A549 (cell line): Measurements from ENCODE around the gene POLR3C. TPM values are rescaled to one million over a fixed set of nuclear protein-coding genes. Genes with fewer than 3 reads are reported as not detected.

Experiments
- ATAC-seq, 2 experiments: fragments of 200-7000 bp in 1 of 2; fragments of >200 bp in 1 of 2; cut with Nextera tagmentation in 1 of 2; cut with Tn5 transposase in 1 of 2; 3 replicates each; pipeline versions ENCODE4 v1.8.0 to v1.9.1; 2018 to 2020; ENCODE audit warnings: mild to moderate bottlenecking in 1 of 2, moderate library complexity in 1 of 2
- CTCF ChIA-PET: fragments of 300-600 bp; sonication (Branson Sonifier 250); formaldehyde crosslinking; extraction: SDS; loops from one replicate; lab custom pipeline; 2021; ENCODE audit warnings: antibody characterized with exemption, inconsistent platforms; lab: Yijun Ruan, JAX
- POLR2A ChIA-PET: fragments of 350-600 bp; formaldehyde crosslinking; extraction: SDS; loops from one replicate; lab custom pipeline; 2021; ENCODE audit warnings: antibody characterized with exemption, inconsistent platforms; lab: Yijun Ruan, JAX
- DNase-seq, 2 experiments: peaks; one replicate each; pipeline versions ENCODE4 v3.0.0 to v3.0.0-alpha.2; 2011 to 2016; ENCODE audit warnings: low read depth in 1 of 2, low spot score in 1 of 2
- FAIRE-seq: peaks from 2 replicates; lab custom pipeline; 2011; peaks lifted over from hg19 to GRCh38; lab: Jason Lieb, UNC
- H3K27ac ChIP-seq, 2 experiments: fragments of >200 bp; sonication (Bioruptor Twin); formaldehyde crosslinking; 3 replicates each; pipeline ENCODE4 v1.5.1; 2016 to 2017
- H3K4me1 ChIP-seq: fragments of >200 bp; sonication (Bioruptor Twin); formaldehyde crosslinking; 3 replicates; pipeline ENCODE4 v1.6.1; 2016
- H3K4me2 ChIP-seq: fragments of >200 bp; sonication (Bioruptor Twin); formaldehyde crosslinking; 3 replicates; pipeline ENCODE4 v1.6.1; 2016
- H3K4me3 ChIP-seq: fragments of >200 bp; sonication (Bioruptor Twin); formaldehyde crosslinking; 3 replicates; pipeline ENCODE4 v1.5.1; 2016
- H3K9me3 ChIP-seq: fragments of >200 bp; sonication (Bioruptor Twin); formaldehyde crosslinking; 3 replicates; pipeline ENCODE4 v1.6.1; 2016
- CBX2 ChIP-seq: fragments of 200-600 bp; sonication (generic); IDR thresholded peaks from 2 replicates; pipeline ENCODE4 v1.6.1; 2016; ENCODE audit warnings: low read depth, mild to moderate bottlenecking, borderline replicate concordance
- CEBPB ChIP-seq, 2 experiments: fragments of >200 bp in 1 of 2; sonication (Bioruptor Twin) in 1 of 2; formaldehyde crosslinking in 1 of 2; IDR thresholded peaks; 2 replicates each; pipeline ENCODE4 v1.6.1; 2012 to 2016
- CHD4 ChIP-seq: fragments of 200-600 bp; sonication (generic); IDR thresholded peaks from 2 replicates; pipeline ENCODE4 v1.6.1; 2016; ENCODE audit warnings: antibody characterized with exemption, mild to moderate bottlenecking, borderline replicate concordance
- EHF ChIP-seq: fragments of 250-450 bp; sonication (Bioruptor Pico); IDR thresholded peaks from 2 replicates; pipeline ENCODE4 v1.5.0; 2020; ENCODE audit warnings: mild to moderate bottlenecking
- EHMT2 ChIP-seq: fragments of 200-600 bp; sonication (generic); IDR thresholded peaks from 2 replicates; pipeline ENCODE4 v1.6.1; 2016; ENCODE audit warnings: antibody characterized with exemption, low read depth, mild to moderate bottlenecking, moderate library complexity
- ESRRA ChIP-seq: fragments of 150-350 bp; IDR thresholded peaks from 2 replicates; pipeline ENCODE4 v1.6.1; 2014; ENCODE audit warnings: mild to moderate bottlenecking, low read length, borderline replicate concordance
- FOSL2 ChIP-seq, 2 experiments: fragments of 450-650 bp in 1 of 2; fragments of >200 bp in 1 of 2; sonication (Bioruptor Twin) in 1 of 2; formaldehyde crosslinking; IDR thresholded peaks; 2 replicates each; pipeline versions ENCODE4 v1.5.0 to v1.6.1; 2016 to 2020; ENCODE audit warnings: mild to moderate bottlenecking in 1 of 2, moderate library complexity in 1 of 2
- FOXS1 ChIP-seq: fragments of 250-450 bp; sonication (Bioruptor Pico); IDR thresholded peaks from 2 replicates; pipeline ENCODE4 v1.5.0; 2020; ENCODE audit warnings: mild to moderate bottlenecking, moderate library complexity
- GATA3 ChIP-seq: IDR thresholded peaks from 2 replicates; pipeline ENCODE4 v1.6.1; 2012; ENCODE audit warnings: borderline replicate concordance
- HES2 ChIP-seq: fragments of >200 bp; sonication (Bioruptor Twin); formaldehyde crosslinking; IDR thresholded peaks from 2 replicates; pipeline ENCODE4 v1.6.1; 2016
- HOXA7 ChIP-seq: fragments of 250-450 bp; sonication (Bioruptor Pico); IDR thresholded peaks from 2 replicates; pipeline ENCODE4 v1.5.0; 2020; ENCODE audit warnings: mild to moderate bottlenecking, moderate library complexity
- HOXB5 ChIP-seq: fragments of 250-450 bp; sonication (Bioruptor Pico); IDR thresholded peaks from 2 replicates; pipeline ENCODE4 v1.5.0; 2020; ENCODE audit warnings: mild to moderate bottlenecking, moderate library complexity
- JUN ChIP-seq, 2 experiments: fragments of >200 bp; sonication (Bioruptor Twin); formaldehyde crosslinking; IDR thresholded peaks; 2 replicates in 1 of 2; 3 replicates in 1 of 2; pipeline ENCODE4 v1.6.1; 2016 to 2017
- JUNB ChIP-seq: fragments of >200 bp; sonication (Bioruptor Twin); formaldehyde crosslinking; IDR thresholded peaks from 2 replicates; pipeline ENCODE4 v1.6.1; 2016
- MAZ ChIP-seq: fragments of 150-350 bp; IDR thresholded peaks from 2 replicates; pipeline ENCODE4 v1.6.1; 2014; ENCODE audit warnings: antibody characterized with exemption, low read depth, low read length, borderline replicate concordance
- NFE2L2 ChIP-seq: fragments of 150-350 bp; conservative IDR thresholded peaks from 2 replicates; pipeline ENCODE4 v1.6.1; 2014; ENCODE audit warnings: low read length
- NR3C1 ChIP-seq: fragments of >200 bp; sonication (Bioruptor Twin); formaldehyde crosslinking; IDR thresholded peaks from 3 replicates; pipeline ENCODE4 v1.6.1; 2017
- PHF8 ChIP-seq: fragments of 200-600 bp; sonication (generic); IDR thresholded peaks from 2 replicates; pipeline ENCODE4 v1.6.1; 2016; ENCODE audit warnings: low read depth, mild to moderate bottlenecking, antibody characterized with exemption, moderate library complexity, borderline replicate concordance
- POLR2AphosphoS2 ChIP-seq: conservative IDR thresholded peaks from 2 replicates; pipeline ENCODE4 v1.6.1; 2012; ENCODE audit warnings: low read length, improper control_type of control experiment, inconsistent platforms
- RFX5 ChIP-seq: fragments of 450-650 bp; IDR thresholded peaks from 2 replicates; pipeline ENCODE4 v1.7.1; 2014; ENCODE audit warnings: antibody characterized with exemption, mild to moderate bottlenecking, moderate library complexity
- RNF2 ChIP-seq: fragments of 200-600 bp; sonication (generic); IDR thresholded peaks from 2 replicates; pipeline ENCODE4 v1.6.1; 2016; ENCODE audit warnings: low read depth, mild to moderate bottlenecking, antibody characterized with exemption, moderate library complexity, borderline replicate concordance
- ZC3H11A ChIP-seq: fragments of 450-650 bp; IDR thresholded peaks from 2 replicates; pipeline ENCODE4 v1.6.1; 2014; ENCODE audit warnings: antibody characterized with exemption, mild to moderate bottlenecking
- ZFP36 ChIP-seq: fragments of 450-650 bp; IDR thresholded peaks from 2 replicates; pipeline ENCODE4 v1.6.1; 2014; ENCODE audit warnings: borderline replicate concordance; ENCODE audit not compliant: partially characterized antibody
- ZSCAN20 ChIP-seq: fragments of 250-450 bp; sonication (Bioruptor Pico); IDR thresholded peaks from 2 replicates; pipeline ENCODE4 v1.8.0; 2022; ENCODE audit warnings: mild to moderate bottlenecking, moderate library complexity
- WGBS: methylation state at CpG from one replicate; pipeline ENCODE4 v1.1.6; 2017; ENCODE audit errors: missing lambda C conversion rate; 5-methylcytosine and 5-hydroxymethylcytosine counted together
- polyA plus RNA-seq, 4 experiments: library from polyadenylated mRNA; depleted of rRNA in 3 of 4; stranded (reverse); fragments of >200 nt; fragmentation: RNase III in 1 of 4; extraction: RNeasy Plus Mini Kit Qiagen cat#74134 plus additional on column Dnase treatment in 1 of 4; gene quantifications; 2 replicates in 3 of 4; 3 replicates in 1 of 4; pipeline ENCODE4 v1.2.3, GENCODE V29; 2011 to 2017
- TF ChIP-seq, protein P1 (sequence below): fragments of 450-650 bp; IDR thresholded peaks from 2 replicates; pipeline ENCODE4 v1.6.1; 2014; ENCODE audit warnings: antibody characterized with exemption
- TF ChIP-seq, protein P2 (sequence below): IDR thresholded peaks from 2 replicates; pipeline ENCODE4 v1.6.1; 2012
- TF ChIP-seq, protein P3 (sequence below): IDR thresholded peaks from 2 replicates; pipeline ENCODE4 v1.6.1; 2012; ENCODE audit warnings: low read depth, borderline replicate concordance

The POLR3C gene
- polyA plus RNA-seq, 2 of the 4 experiments (the other 2 are of a cell fraction) = 26.9 to 65.0 TPM

DNA sequence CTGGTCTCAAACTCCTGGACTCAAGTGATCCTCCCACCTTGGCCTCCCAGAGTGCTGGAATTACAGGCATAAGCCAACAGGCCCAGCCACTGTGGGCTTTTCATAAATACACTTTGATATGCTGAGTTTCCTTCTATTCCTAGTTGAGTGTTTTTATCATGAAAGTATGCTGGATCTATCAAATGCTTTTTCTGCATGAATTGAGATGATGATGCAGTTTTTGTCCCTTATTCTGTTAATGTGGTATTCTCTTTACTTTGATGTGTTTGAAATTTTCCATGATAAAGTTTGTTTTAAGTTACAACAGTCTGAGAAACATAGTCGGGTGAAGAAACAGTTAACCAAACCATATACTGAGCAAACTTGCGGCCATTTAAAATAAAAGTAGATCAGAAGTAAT lies 24.2 kb upstream of the POLR3C start (continued):
- TF ChIP-seq JUN (IDR thresholded peaks at IDR 0.05) = no peak
- no peak for TF ChIP-seq ZC3H11A
- TF ChIP-seq ZSCAN20 = no peak
- TF ChIP-seq ESRRA = no peak
- no peak for TF ChIP-seq JUNB

GRCh38 chr1:145804235-145805045 lies 19.6 kb upstream of the POLR3C start:
- H3K4me2 ChIP-seq = no peak overlapping the region
- WGBS = 78% methylated on average over 3 of the region's 3 CpGs
- no peaks in the 10 kb centered on the region for H3K9me3 ChIP-seq
- ChIA-PET POLR2A (no interaction called here), CTCF (interaction anchor here (0.6 to 1.7 kb wide), 2 partner anchors 61 to 105 kb away, joined by 3 read pairs; partner anchors contain the start of gene ITGA10)
- no peak overlapping the region for H3K27ac ChIP-seq
- no peak for TF ChIP-seq FOSL2 (IDR thresholded peaks at IDR 0.05)
- no peak for TF ChIP-seq FOSL2 (CRISPR knock-in tag; IDR thresholded peaks at IDR 0.05)
- TF ChIP-seq EHMT2 = no peak
- TF ChIP-seq, protein P1, sequence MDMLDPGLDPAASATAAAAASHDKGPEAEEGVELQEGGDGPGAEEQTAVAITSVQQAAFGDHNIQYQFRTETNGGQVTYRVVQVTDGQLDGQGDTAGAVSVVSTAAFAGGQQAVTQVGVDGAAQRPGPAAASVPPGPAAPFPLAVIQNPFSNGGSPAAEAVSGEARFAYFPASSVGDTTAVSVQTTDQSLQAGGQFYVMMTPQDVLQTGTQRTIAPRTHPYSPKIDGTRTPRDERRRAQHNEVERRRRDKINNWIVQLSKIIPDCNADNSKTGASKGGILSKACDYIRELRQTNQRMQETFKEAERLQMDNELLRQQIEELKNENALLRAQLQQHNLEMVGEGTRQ = no peak
- TF ChIP-seq EHF (CRISPR knock-in tag) = no peak
- TF ChIP-seq POLR2AphosphoS2 = no peak
- no peak for TF ChIP-seq RNF2
- no peak for TF ChIP-seq GATA3
- no peak for TF ChIP-seq PHF8
- no peak for TF ChIP-seq CEBPB (IDR thresholded peaks at IDR 0.05)
- no peak for TF ChIP-seq ZFP36
- no peak for TF ChIP-seq CBX2
- no peak for TF ChIP-seq NR3C1
- TF ChIP-seq JUNB = no peak
- TF ChIP-seq, protein P2, sequence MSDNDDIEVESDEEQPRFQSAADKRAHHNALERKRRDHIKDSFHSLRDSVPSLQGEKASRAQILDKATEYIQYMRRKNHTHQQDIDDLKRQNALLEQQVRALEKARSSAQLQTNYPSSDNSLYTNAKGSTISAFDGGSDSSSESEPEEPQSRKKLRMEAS = no peak
- no peak for TF ChIP-seq HOXB5 (CRISPR knock-in tag)
- no peak for TF ChIP-seq FOXS1 (CRISPR knock-in tag)
- TF ChIP-seq HES2 = no peak
- TF ChIP-seq ZC3H11A = no peak
- ATAC-seq (no peak), FAIRE-seq (no peak), DNase-seq (no peak)
- H3K4me3 ChIP-seq = no peak overlapping the region
- H3K4me1 ChIP-seq = peaks cover 23% of the 10 kb centered on the region; the same call in 2 of the 3 replicates

DNA sequence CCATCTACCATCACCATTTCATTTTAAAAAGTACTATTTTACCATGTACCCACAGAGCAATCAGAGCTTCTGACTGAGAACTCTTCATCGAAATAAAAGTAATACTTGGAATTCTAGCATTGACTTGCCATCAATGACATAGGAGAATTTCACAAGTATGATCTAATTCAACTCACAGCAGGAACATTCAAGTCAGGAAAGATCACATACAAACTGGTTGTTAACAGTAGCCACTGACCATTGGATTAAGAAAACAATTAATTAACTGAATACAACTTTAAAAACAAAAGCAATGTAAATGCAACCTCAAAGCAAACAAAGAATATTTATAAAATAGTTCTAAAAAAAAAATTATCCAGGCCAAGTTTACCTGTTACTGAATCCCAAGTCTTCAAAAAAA lies 18.9 kb upstream of the POLR3C start:
- no peak for DNase-seq
- ATAC-seq = no peak
- no peak for FAIRE-seq
- no peaks in the 10 kb centered on the region for H3K9me3 ChIP-seq
- ChIA-PET POLR2A (no interaction called here), CTCF (interaction anchor here (0.6 kb wide), 1 partner anchor 62 kb away, joined by 3 read pairs; no protein-coding TSS in a partner anchor)
- peaks cover 23% of the 10 kb centered on the region; the same call in 2 of the 3 replicates for H3K4me1 ChIP-seq
- H3K4me2 ChIP-seq = no peak overlapping the region
- TF ChIP-seq, protein P1 = no peak
- TF ChIP-seq CHD4 (no peak), ZC3H11A (no peak), POLR2AphosphoS2 (no peak), PHF8 (no peak), HOXA7 (CRISPR knock-in tag) (no peak), NFE2L2 (no peak), RFX5 (no peak), GATA3 (no peak), ESRRA (no peak), RNF2 (no peak), JUNB (no peak), MAZ (no peak)
- TF ChIP-seq, protein P2 = no peak
- TF ChIP-seq, protein P3, sequence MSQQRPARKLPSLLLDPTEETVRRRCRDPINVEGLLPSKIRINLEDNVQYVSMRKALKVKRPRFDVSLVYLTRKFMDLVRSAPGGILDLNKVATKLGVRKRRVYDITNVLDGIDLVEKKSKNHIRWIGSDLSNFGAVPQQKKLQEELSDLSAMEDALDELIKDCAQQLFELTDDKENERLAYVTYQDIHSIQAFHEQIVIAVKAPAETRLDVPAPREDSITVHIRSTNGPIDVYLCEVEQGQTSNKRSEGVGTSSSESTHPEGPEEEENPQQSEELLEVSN = no peak
- no peak overlapping the region for H3K27ac ChIP-seq
- H3K4me3 ChIP-seq = no peak overlapping the region
- 86% methylated on average over 1 of the region's 1 CpG for WGBS
